ENCODE results near the gene NOTUM. TPM values are rescaled to one million over a fixed set of nuclear protein-coding genes. Genes with fewer than 3 reads are reported as not detected.

Gene NOTUM
- total RNA-seq: 1.2 and 2.2 TPM in 2 replicates

GRCh38 chr17:81961087-81961511 lies at the start of gene NOTUM:
Gene NOTUM (minus strand): TSS chr17:81961187. CDS start chr17:81960909, 278 bp downstream.
- DNase-seq (ENCODE audit: low spot score): no peak
- Mint-ChIP-seq H3K36me3 (ENCODE audit: low read depth) (no peaks in the 10 kb centered on the region), H3K27ac (no peak within 1 kb of the TSS), H3K9me3 (no peaks in the 10 kb centered on the region), H3K4me3 (ENCODE audit: low read depth) (no peak within 1 kb of the TSS), H3K4me1 (ENCODE audit: low read depth) (no peaks in the 10 kb centered on the region), H3K27me3 (ENCODE audit: low read depth) (peaks cover 42% of the 10 kb centered on the region)
- intact Hi-C loops (cut with micrococcal nuclease): no loop called here

- intact Hi-C loops (cut with micrococcal nuclease): no loop called here
- Mint-ChIP-seq H3K36me3 (ENCODE audit: low read depth) (no peaks in the 10 kb centered on the region), H3K9me3 (no peaks in the 10 kb centered on the region), H3K4me1 (ENCODE audit: low read depth) (no peaks in the 10 kb centered on the region), H3K4me3 (ENCODE audit: low read depth) (no peak overlapping the region), H3K27ac (no peak overlapping the region), H3K27me3 (ENCODE audit: low read depth) (no peaks in the 10 kb centered on the region)
- DNase-seq (ENCODE audit: low spot score): no peak
These were observed 48.4 kb upstream of the NOTUM start for GRCh38 chr17:82009413-82009812.

- Mint-ChIP-seq H3K4me3 (ENCODE audit: low read depth) (no peak overlapping the region), H3K27me3 (ENCODE audit: low read depth) (no peaks in the 10 kb centered on the region), H3K9me3 (no peaks in the 10 kb centered on the region), H3K4me1 (ENCODE audit: low read depth) (no peaks in the 10 kb centered on the region), H3K27ac (no peak overlapping the region), H3K36me3 (ENCODE audit: low read depth) (no peaks in the 10 kb centered on the region)
- intact Hi-C loops (cut with micrococcal nuclease): no loop called here
- no peak for DNase-seq (ENCODE audit: low spot score)
These were observed 48.0 kb upstream of the NOTUM start for GRCh38 chr17:82008941-82009405.

- intact Hi-C loops (cut with micrococcal nuclease): no loop called here
- no peaks in the 10 kb centered on the region for H3K4me1 Mint-ChIP-seq (ENCODE audit: low read depth)
- H3K9me3 Mint-ChIP-seq: no peaks in the 10 kb centered on the region
- no peaks in the 10 kb centered on the region for H3K27me3 Mint-ChIP-seq (ENCODE audit: low read depth)
- H3K4me3 Mint-ChIP-seq (ENCODE audit: low read depth): no peak overlapping the region
- no peak overlapping the region for H3K27ac Mint-ChIP-seq
- DNase-seq (ENCODE audit: low spot score): no peak
- H3K36me3 Mint-ChIP-seq (ENCODE audit: low read depth): no peaks in the 10 kb centered on the region
These were observed 47.4 kb upstream of the NOTUM start for GRCh38 chr17:82008258-82008940.

GRCh38 chr17:82007495-82008257 lies 46.7 kb upstream of the NOTUM start:
- no peaks in the 10 kb centered on the region for H3K36me3 Mint-ChIP-seq (ENCODE audit: low read depth)
- intact Hi-C loops (cut with micrococcal nuclease): no loop called here
- no peaks in the 10 kb centered on the region for H3K27me3 Mint-ChIP-seq (ENCODE audit: low read depth)
- no peaks in the 10 kb centered on the region for H3K9me3 Mint-ChIP-seq
- H3K4me1 Mint-ChIP-seq (ENCODE audit: low read depth): no peaks in the 10 kb centered on the region
- DNase-seq (ENCODE audit: low spot score): no peak
- no peak overlapping the region for H3K4me3 Mint-ChIP-seq (ENCODE audit: low read depth)
- H3K27ac Mint-ChIP-seq: no peak overlapping the region

GRCh38 chr17:82007228-82007494 lies 46.2 kb upstream of the NOTUM start:
- Mint-ChIP-seq H3K27ac (no peak overlapping the region), H3K36me3 (ENCODE audit: low read depth) (no peaks in the 10 kb centered on the region), H3K27me3 (ENCODE audit: low read depth) (no peaks in the 10 kb centered on the region), H3K4me1 (ENCODE audit: low read depth) (no peaks in the 10 kb centered on the region), H3K4me3 (ENCODE audit: low read depth) (no peak overlapping the region), H3K9me3 (no peaks in the 10 kb centered on the region)
- no peak for DNase-seq (ENCODE audit: low spot score)
- intact Hi-C loops (cut with micrococcal nuclease): no loop called here

- Mint-ChIP-seq H3K4me3 (ENCODE audit: low read depth) (no peak overlapping the region), H3K27me3 (ENCODE audit: low read depth) (no peaks in the 10 kb centered on the region), H3K27ac (no peak overlapping the region), H3K9me3 (no peaks in the 10 kb centered on the region), H3K4me1 (ENCODE audit: low read depth) (no peaks in the 10 kb centered on the region), H3K36me3 (ENCODE audit: low read depth) (no peaks in the 10 kb centered on the region)
- intact Hi-C loops (cut with micrococcal nuclease): no loop called here
- no peak for DNase-seq (ENCODE audit: low spot score)
These were observed 45.7 kb upstream of the NOTUM start for GRCh38 chr17:82006468-82007227.

- intact Hi-C loops (cut with micrococcal nuclease): no loop called here
- Mint-ChIP-seq H3K9me3 (no peaks in the 10 kb centered on the region), H3K27ac (no peak overlapping the region), H3K4me1 (ENCODE audit: low read depth) (no peaks in the 10 kb centered on the region), H3K27me3 (ENCODE audit: low read depth) (no peaks in the 10 kb centered on the region), H3K4me3 (ENCODE audit: low read depth) (no peak overlapping the region), H3K36me3 (ENCODE audit: low read depth) (no peaks in the 10 kb centered on the region)
- DNase-seq (ENCODE audit: low spot score): no peak
These were observed 44.8 kb upstream of the NOTUM start for GRCh38 chr17:82005701-82006348.

GRCh38 chr17:82004517-82005455 lies 43.8 kb upstream of the NOTUM start:
- DNase-seq (ENCODE audit: low spot score): no peak
- intact Hi-C loops (cut with micrococcal nuclease): no loop called here
- no peak overlapping the region for H3K4me3 Mint-ChIP-seq (ENCODE audit: low read depth)
- no peak overlapping the region for H3K27ac Mint-ChIP-seq
- H3K27me3 Mint-ChIP-seq (ENCODE audit: low read depth): no peaks in the 10 kb centered on the region
- no peaks in the 10 kb centered on the region for H3K9me3 Mint-ChIP-seq
- H3K36me3 Mint-ChIP-seq (ENCODE audit: low read depth): no peaks in the 10 kb centered on the region
- no peaks in the 10 kb centered on the region for H3K4me1 Mint-ChIP-seq (ENCODE audit: low read depth)

- no peaks in the 10 kb centered on the region for H3K9me3 Mint-ChIP-seq
- no peaks in the 10 kb centered on the region for H3K27me3 Mint-ChIP-seq (ENCODE audit: low read depth)
- no peaks in the 10 kb centered on the region for H3K4me1 Mint-ChIP-seq (ENCODE audit: low read depth)
- no peak overlapping the region for H3K27ac Mint-ChIP-seq
- no peak for DNase-seq (ENCODE audit: low spot score)
- no peak overlapping the region for H3K4me3 Mint-ChIP-seq (ENCODE audit: low read depth)
- intact Hi-C loops (cut with micrococcal nuclease): no loop called here
- no peaks in the 10 kb centered on the region for H3K36me3 Mint-ChIP-seq (ENCODE audit: low read depth)
These were observed 42.7 kb upstream of the NOTUM start for GRCh38 chr17:82003411-82004381.

- H3K9me3 Mint-ChIP-seq: no peaks in the 10 kb centered on the region
- no peaks in the 10 kb centered on the region for H3K27me3 Mint-ChIP-seq (ENCODE audit: low read depth)
- no peak overlapping the region for H3K27ac Mint-ChIP-seq
- intact Hi-C loops (cut with micrococcal nuclease): no loop called here
- H3K4me3 Mint-ChIP-seq (ENCODE audit: low read depth): no peak overlapping the region
- DNase-seq (ENCODE audit: low spot score): no peak
- H3K4me1 Mint-ChIP-seq (ENCODE audit: low read depth): no peaks in the 10 kb centered on the region
- no peaks in the 10 kb centered on the region for H3K36me3 Mint-ChIP-seq (ENCODE audit: low read depth)
These were observed 40.6 kb upstream of the NOTUM start for GRCh38 chr17:82001571-82002056.

Measured in activated T-helper 2 cell treated with anti-CD3 and anti-CD28 coated beads, Interferon-gamma antibody, Interleukin-2, Interleukin-4, amounts not matched to agents 10 μg/mL and 5 μg/mL and 100 μg/mL, durations not matched to agents 14 hours and 24 hours and 36 hours (primary cell).